ENCODE data around the gene IL4R.
A peak's percentile ranks its signal among the peaks of the same experiment; 100 is the strongest.
"Not testable (repeated sequence)": the region's sequence is repeated elsewhere in the genome, so short reads cannot be mapped to it uniquely, and the experiment has no call there.

IL4R gene

GRCh38 chr16:27381974-27382855 lies 68.4 kb downstream of the IL4R start:
- no peak for DNase-seq

GRCh38 chr16:27383556-27384243 lies 69.9 kb downstream of the IL4R start:
- no peak for DNase-seq

GRCh38 chr16:27384425-27384824 lies 70.7 kb downstream of the IL4R start:
- no peak for DNase-seq

GRCh38 chr16:27385398-27385797 lies 71.6 kb downstream of the IL4R start:
- DNase-seq = no peak

- no peak for DNase-seq
Observed at GRCh38 chr16:27386674-27387073, 72.9 kb downstream of the IL4R start.

- DNase-seq = no peak
Observed at GRCh38 chr16:27387724-27388123, 74.0 kb downstream of the IL4R start.

- DNase-seq = no peak
Observed at GRCh38 chr16:27389272-27389961, 75.6 kb downstream of the IL4R start.

- no peak for DNase-seq
Observed at GRCh38 chr16:27390151-27390550, 76.4 kb downstream of the IL4R start.

GRCh38 chr16:27392671-27393070 lies 78.9 kb downstream of the IL4R start:
- DNase-seq = peak; percentile 40

- DNase-seq = no peak
Observed at GRCh38 chr16:27394516-27394915, 80.7 kb downstream of the IL4R start.

GRCh38 chr16:27398341-27398893 lies 84.6 kb downstream of the IL4R start:
- not testable (repeated sequence) for DNase-seq

- no peak for DNase-seq
Observed at GRCh38 chr16:27398894-27399853, 85.4 kb downstream of the IL4R start.

GRCh38 chr16:27399969-27400368 lies 86.2 kb downstream of the IL4R start:
- no peak for DNase-seq

GRCh38 chr16:27400751-27401620 lies 87.2 kb downstream of the IL4R start:
- DNase-seq = peak; percentile 33

GRCh38 chr16:27401768-27402568 lies 88.2 kb downstream of the IL4R start, which contains the start of gene IL21R:
Gene IL21R, plus strand, starts transcription at chr16:27402174. Its CDS starts 27,898 bp downstream, at chr16:27430072.
- DNase-seq = peak; percentile 53

- no peak for DNase-seq
Observed at GRCh38 chr16:27402569-27402963, 88.8 kb downstream of the IL4R start.

- DNase-seq = no peak
Observed at GRCh38 chr16:27402964-27403600, 89.3 kb downstream of the IL4R start.

- no peak for DNase-seq
Observed at GRCh38 chr16:27403601-27403992, 89.8 kb downstream of the IL4R start.

- DNase-seq = no peak
Observed at GRCh38 chr16:27404163-27404823, 90.5 kb downstream of the IL4R start.

Measured in fibroblast of skin of abdomen (primary cell).